GM19438 (cell line): Measurements from ENCODE around the gene GTF2A2.

Source experiments
- ATAC-seq: cut with Tn5 transposase; IDR thresholded peaks from one replicate; pipeline ENCODE4 v1.9.1; 2021; ENCODE audit warnings: low read depth; ENCODE audit not compliant: unreplicated experiment

Gene GTF2A2

DNA sequence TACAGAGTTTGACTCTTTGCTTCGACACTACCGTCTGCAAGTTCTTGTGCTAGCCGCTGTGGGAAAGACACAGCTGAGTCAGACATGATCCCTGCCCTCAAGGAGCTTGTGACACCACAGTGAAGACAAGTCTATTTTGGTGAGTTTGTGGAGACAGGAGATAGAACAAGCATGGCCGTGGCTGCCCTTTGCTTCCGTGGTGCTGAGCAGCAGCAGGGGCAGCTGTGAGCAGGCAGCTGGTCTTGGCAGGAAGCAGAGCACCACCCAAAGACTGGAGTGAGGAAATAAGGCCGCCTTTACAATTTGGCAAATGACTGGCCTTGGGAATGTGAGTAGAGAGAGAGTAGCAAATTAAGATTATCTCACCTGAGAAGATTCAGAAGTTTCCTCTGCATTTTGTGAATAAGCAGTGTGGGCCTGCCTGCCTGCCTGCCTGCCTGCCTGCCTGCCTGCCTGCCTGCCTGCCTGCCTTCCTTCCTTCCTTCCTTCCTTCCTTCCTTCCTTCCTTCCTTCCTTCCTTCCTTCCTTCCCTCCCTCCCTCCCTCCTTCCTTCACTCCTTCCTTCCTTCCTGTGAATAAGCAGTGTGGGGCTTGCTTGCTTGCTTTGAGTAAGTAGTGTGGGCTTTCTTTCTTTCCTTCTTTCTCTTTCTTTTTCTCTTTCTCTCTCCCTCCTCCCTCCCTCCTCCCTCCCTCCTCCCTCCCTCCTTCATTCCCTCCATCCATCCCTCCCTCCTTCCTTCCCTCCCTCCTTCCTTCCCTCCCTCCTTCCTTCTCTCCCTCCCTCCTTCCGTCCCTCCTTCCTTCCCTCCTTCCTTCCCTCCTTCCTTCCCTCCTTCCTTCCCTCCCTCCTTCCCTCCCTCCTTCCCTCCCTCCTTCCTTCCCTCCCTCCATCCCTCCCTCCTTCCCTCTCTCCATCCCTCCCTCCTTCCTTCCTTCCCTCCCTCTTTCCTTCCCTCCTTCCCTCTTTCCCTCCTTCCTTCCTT, 47.3 kb downstream of the GTF2A2 start:
- ATAC-seq: no peak

DNA sequence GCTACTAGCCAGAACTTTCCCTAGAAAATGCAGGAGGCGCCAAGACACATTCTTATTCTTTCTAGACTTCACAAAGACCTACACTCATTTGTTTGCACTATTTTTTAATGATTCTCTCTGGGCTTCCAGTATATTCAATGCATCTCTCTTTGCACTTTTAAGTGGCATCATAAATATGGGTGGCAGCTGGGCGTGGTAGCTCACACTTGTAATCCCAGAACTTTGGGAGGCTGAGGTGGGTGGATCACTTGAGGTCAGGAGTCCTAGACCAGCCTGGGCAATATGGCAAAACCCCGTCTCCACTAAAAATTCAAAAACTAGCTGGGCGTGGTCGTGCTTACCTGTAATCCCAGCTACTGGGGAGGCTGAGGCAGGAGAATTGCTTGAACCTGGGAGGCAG, 51.3 kb downstream of the GTF2A2 start:
- ATAC-seq: no peak

DNA sequence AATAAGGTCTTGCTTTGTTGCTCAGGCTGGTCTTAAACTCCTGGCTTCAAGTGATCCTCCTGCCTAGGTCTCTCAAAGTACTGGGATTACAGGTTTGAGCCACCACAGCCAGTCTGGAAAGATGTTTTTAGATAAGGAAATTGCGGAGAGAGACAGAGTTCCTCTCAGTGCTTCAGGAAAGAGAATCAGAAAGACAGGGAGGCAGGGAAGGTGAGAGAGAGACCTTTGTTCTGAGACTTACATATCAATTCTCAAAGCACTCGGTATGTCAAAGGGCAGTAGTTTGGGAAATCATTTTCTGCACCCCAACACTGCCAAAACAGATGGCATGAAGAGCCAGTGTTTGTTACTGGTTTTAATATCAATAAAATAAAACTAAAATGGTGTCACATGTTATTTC, 58.9 kb downstream of the GTF2A2 start:
- no peak for ATAC-seq

DNA sequence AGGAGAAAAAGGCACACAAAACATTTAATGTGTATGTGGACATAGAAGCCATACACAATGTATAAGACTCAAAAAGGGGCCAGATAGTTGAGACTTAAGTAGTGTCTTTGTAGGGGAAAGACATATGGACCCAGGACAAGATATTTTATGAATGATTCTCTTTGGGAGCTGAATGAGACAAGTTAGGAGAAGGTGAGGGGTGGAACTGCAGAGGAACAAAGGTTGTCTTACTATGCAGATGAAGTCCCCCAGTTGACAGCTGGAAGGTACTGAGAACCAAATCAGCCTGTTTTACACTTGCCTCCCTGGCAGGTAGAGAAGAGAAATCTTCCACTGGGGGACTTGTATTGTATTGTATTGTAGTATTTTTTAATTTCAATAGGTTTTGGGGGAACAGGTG, 60.7 kb downstream of the GTF2A2 start:
- no peak for ATAC-seq

DNA sequence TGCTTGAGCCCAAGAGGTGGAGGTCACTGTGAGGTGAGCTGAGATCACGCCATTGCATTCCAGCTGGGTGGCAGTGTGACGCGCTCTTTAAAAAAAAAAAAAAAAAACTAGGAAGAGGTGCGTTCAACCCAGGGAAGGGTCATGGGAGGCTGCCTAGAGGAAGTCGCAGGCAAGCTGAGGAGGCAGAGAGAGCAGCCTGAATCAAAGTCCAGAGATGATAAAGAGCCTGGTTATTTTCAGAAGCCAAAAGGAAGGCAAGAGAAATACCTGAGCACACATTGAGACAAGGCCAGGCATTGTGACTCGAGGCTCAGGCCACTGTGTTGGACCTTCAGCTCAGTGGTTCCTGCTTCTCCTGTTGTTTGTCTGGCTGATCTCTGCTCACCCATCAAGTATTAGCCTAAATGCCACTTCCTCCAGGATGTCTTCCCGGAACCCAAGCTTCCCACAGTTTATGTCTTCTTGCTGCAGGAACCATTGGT, 61.8 kb downstream of the GTF2A2 start:
- no peak for ATAC-seq

DNA sequence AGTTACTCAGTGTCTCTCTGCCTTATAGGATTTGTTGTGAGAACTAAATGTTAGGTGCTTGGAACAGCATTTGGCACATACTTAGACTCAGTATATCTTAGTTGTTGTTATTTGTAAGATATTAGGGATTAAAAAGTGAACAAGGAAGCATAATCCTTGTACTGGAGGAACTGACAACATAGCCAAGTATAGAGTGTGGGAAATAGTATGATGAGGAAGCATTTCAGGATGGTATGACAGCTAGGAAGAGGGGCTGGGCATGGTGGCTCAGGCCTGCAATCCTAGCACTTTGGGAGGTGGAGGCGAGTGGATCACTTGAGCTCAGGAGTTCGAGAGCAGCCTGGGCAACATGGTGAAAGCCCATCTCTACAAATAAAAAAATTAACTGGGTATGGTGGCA, 62.3 kb downstream of the GTF2A2 start:
- ATAC-seq: no peak

DNA sequence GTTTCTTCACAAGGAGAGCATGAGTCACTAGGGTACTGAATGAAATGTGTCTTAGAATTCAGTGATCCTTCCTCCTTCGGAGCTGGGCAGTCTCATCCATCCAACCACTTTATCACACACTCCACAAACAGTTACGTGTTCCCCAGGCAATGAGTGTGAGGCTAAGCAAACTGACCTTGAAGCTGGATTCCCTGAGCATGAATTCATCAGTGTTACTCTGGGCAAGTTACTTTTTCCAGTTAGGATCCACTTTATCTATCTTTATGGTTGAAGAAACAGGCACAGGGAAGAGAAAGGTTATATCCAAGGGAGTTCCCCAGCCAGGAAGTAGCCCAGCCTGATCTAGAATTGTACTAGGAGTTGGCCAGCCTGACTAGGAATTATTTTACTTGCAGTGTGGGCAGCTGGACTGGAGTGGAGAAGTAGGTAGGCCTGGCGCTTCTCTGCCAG, 62.8 kb downstream of the GTF2A2 start:
- no peak for ATAC-seq

DNA sequence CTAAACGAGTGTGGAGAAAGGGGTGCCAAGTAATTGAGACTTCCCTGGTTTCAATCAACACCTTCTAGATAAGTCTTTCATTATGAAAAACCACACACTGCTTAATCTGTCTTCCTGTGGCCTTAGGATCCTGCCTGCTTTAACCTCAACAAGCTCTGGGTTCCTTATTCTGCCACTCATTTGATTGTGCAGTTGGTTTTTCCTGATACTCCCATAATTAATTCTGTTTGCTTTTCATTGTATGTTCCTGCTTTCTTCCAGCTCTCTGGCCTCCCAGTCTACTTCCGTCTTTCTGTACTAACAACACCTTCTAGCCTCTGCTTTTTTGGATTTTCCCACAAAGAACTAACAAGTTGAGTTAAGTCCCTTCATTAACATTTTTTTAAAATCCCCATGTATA, 66.0 kb downstream of the GTF2A2 start:
- ATAC-seq: no peak

DNA sequence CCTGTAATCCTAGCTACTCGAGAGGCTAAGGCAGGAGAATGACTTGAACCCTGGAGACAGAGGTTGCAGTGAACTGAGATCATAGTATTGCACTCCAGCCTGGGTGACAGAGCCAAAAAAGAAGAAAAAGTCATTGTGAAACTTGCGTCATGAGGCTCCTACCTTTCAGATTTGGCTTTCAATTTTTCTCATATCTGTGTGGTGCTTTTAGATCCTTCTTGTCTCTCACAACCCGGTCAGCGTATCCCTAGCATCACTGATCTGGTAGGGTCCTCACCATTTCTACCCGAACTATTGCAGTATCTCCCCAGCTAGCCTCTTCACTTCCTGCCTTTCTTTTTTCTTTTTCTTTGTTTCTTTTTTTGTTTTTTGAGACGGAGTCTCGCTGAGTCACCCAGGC, 67.3 kb downstream of the GTF2A2 start:
- ATAC-seq: no peak
